ENCODE data around the gene C18orf63.
"Not testable (repeated sequence)": the region's sequence is repeated elsewhere in the genome, so short reads cannot be mapped to it uniquely, and the experiment has no call there.

C18orf63 gene
- 0 reads per million in 2 donors for total RNA-seq

GRCh38 chr18:74315464-74316256, at the start of gene C18orf63:
Gene C18orf63 (plus strand): TSS chr18:74315839. CDS start chr18:74317866, 2,027 bp downstream.
- no peak for DNase-seq

DNA sequence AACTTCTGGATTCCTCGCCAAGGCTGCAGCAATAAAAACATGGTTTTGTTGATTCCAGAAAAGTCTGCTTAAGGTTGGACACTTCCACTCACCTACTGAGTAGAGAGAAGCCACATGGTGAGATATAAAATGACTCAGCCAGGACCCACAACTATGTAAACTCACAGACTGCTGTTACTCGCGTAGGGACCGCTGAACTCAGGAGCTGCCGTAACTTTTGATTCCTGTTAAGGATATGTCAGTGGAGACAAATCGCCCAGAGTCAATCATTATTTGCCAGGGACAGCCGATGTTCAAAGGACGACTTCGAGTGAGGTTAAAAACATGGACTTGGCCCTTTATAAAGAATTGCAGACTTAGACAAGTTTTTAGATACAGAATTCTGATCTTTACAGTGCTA, 49.5 kb upstream of the C18orf63 start:
- no peak for DNase-seq

DNA sequence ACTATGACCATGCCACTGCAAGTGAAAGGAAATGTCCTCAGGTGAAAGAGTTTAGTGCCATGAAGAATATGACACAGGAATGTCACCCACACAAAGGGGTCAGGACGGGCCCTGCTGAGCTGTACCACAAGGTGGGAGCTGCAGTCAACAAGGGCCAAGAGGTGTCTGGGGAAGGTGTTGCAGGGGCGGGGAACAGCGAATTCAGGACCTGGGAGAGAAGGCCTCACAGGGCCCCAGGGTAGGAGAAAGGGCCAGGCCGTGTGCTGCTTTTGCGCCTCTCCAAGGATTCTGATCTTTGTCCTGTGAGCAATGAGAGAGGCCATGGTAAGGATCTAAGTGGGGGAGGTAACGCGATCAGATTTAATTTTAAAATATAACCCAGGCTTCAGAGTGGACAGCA, 47.5 kb upstream of the C18orf63 start:
- no peak for DNase-seq

- no peak for DNase-seq
These were observed 46.6 kb upstream of the C18orf63 start for GRCh38 chr18:74268933-74269620.

DNA sequence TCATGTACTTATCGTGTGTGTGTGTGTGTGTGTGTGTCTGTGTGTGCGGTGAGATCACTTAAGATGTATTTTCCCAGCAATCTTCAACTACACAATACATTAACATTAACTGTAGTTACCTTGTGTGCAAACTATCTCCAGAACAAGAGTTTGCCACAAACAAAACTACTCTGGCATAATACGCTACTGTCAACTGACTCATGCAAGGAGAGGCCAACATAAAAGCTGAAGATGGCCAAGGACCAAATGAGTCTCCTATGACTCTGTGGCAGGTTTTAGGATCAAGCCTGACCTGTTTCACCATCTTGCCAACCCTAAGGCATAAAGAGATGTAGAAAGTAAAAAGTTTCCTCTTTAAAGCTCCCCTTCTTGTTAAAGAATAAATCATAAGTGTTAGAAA, 44.0 kb upstream of the C18orf63 start:
- DNase-seq: no peak

GRCh38 chr18:74273394-74273793, 42.2 kb upstream of the C18orf63 start:
- DNase-seq: no peak

- no peak for DNase-seq
These were observed 40.9 kb upstream of the C18orf63 start for GRCh38 chr18:74274700-74275099.

- DNase-seq: no peak
These were observed 39.9 kb upstream of the C18orf63 start for GRCh38 chr18:74275736-74276135.

- DNase-seq: no peak
These were observed 39.0 kb upstream of the C18orf63 start for GRCh38 chr18:74276609-74277008.

- DNase-seq: no peak
These were observed 38.3 kb upstream of the C18orf63 start for GRCh38 chr18:74277296-74277695.

DNA sequence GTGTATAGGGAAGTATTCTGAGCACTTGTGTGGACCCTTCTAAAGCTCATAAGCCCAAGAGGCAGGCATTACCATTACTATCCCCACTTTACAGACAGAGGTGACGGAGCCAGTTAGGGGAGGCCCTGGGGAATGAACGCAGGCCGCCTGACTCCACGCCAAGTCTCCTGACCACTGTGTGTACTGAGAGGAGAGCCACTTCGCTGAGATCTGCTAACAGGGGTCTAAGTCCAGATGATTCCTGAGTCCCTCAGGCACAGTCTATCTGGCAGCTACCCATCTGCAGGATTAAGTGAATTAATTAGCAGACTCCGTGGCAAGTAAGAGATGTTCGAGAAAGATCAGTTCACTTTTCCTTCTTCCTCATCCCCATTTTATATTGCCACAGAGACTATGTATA, 37.6 kb upstream of the C18orf63 start:
- no peak for DNase-seq

DNA sequence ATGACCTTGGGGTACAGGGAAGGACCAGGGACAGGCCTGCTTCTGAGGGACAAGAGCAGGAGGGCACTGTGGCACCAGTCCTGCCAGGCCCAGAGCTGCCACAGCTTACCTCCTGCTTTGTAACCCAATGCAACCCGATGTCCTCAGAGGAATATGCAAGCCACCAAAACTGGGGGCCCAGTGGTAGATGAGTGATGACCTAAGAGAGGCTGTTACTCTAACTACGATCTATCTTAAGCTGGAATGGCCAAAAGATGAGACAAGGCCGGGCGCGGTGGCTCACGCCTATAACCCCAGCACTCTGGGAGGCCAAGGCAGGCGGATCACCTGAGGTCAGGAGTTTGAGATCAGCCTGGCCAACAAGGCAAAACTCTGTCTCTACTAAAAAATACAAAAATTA, 36.7 kb upstream of the C18orf63 start:
- no peak for DNase-seq

DNA sequence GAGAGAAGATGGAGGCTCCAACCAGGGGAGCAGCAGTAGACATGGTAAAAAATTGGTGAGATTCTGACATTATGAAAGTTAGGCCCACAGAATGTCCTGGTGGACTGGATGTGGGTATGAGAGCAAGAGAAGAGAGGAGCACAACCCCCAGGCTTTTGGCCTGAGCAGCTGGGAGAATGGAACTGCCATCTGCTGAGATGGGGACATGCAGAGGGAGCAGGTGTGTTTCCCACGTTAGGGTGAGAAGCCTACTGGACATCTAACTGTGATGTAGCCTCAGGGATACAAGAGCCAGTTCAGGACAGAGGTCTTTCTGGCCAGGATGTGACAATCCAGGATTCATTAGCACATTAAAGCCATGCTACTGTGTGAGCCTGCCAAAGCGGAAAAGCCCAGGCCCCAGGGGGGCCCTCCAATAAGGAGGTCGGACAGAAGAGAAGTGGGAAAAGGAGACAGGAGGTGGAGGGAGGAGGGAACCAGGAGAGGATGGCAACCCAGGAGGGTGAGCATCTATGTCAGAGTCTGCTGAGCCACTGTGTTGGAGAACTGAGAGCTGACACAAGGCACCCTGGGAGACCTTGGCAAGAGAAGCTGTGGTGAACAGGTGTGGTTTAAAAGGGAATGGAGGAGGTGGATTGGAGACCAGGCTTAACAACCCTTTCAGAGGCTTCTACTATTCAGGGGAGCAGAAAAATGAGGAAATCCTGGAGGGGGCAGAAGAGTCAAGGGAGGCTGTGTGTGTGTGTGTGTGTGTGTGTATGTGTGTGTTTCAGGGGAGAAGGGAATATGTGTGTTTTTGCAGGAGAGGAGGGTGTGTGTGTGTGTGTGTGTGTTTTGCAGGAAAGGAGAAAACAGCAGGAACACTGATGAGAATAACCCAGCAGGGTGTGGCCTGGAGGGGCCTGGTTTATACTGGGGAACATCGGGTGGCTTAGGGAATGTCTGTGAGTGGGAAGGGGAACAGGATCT, 34.3 kb upstream of the C18orf63 start:
- no peak for DNase-seq

GRCh38 chr18:74281980-74282754, 33.5 kb upstream of the C18orf63 start:
- no peak for DNase-seq

- DNase-seq: no peak
These were observed 32.7 kb upstream of the C18orf63 start for GRCh38 chr18:74282755-74283554.

GRCh38 chr18:74283646-74284045, 32.0 kb upstream of the C18orf63 start:
- DNase-seq: no peak

- DNase-seq: no peak
These were observed 31.3 kb upstream of the C18orf63 start for GRCh38 chr18:74284191-74284979.

- DNase-seq: no peak
These were observed 30.7 kb upstream of the C18orf63 start for GRCh38 chr18:74284980-74285355.

DNA sequence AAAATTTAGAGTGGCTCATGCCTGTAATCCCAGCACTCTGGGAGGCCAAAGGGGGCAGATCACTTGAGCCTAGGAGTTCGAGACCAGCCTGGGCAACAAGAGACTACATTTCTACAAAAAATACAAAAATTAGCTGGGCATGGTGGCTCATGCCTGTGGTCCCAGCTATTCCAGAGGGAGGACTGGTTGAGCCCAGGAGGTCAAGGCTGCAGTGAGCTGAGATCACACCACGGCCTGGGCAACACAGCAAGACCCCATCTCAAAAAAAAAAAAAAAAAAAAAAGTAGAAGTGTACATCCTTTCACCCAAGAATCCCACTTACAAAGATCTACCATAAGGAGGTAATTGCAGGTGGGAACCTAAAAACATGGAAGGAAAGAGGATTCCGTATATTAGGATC, 30.1 kb upstream of the C18orf63 start:
- not testable (repeated sequence) for DNase-seq

GRCh38 chr18:74286106-74286855, 29.4 kb upstream of the C18orf63 start:
- DNase-seq: no peak
